BE2C (cell line): ENCODE measurements around the gene OVCH1.

Source experiments
- DNase-seq: peaks from one replicate; pipeline ENCODE4 v3.0.0-alpha.2; 2020
- H3K27me3 ChIP-seq: fragments of 250-450 bp; sonication (Bioruptor Pico); 2 replicates; pipeline ENCODE4 v1.5.1; 2020; ENCODE audit warnings: mild to moderate bottlenecking
- H3K36me3 ChIP-seq: fragments of 250-450 bp; sonication (Bioruptor Pico); 2 replicates; pipeline ENCODE4 v1.5.1; 2020; ENCODE audit warnings: mild to moderate bottlenecking
- H3K4me1 ChIP-seq: fragments of 250-450 bp; sonication (Bioruptor Pico); 2 replicates; pipeline ENCODE4 v1.5.1; 2020
- H3K4me3 ChIP-seq: 2 replicates; pipeline ENCODE4 v1.5.1; 2011; ENCODE audit warnings: low read depth, low read length
- H3K9me3 ChIP-seq: fragments of 250-450 bp; sonication (Bioruptor Pico); 2 replicates; pipeline ENCODE4 v1.5.1; 2020
- CTCF ChIP-seq: IDR thresholded peaks from 2 replicates; pipeline ENCODE4 v1.5.1; 2012; ENCODE audit warnings: mild to moderate bottlenecking, low read depth, low read length

Gene OVCH1

DNA sequence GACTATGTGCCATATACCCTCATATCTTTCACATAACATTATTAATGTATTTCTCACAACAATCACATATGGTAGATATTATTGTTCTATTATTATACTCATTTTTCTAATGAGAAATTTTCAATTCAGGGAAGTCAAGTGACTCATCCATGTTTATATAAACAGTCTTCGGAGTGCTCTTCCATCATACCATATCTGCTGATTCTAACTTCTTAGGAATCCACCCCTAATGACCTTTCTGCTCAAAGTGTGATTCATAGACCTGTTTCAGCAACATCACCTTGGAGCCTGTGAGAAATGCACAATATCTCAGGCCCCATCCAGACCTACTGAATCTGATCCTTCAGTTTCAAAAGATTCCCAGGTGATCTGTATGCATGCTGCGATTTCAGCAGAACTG is 39.8 kb upstream of the OVCH1 start:
- TF ChIP-seq CTCF: no peak
- DNase-seq: no peak
- no peaks in the 10 kb centered on the region for H3K9me3 ChIP-seq
- H3K36me3 ChIP-seq: no peaks in the 10 kb centered on the region
- no peak overlapping the region for H3K4me3 ChIP-seq
- no peaks in the 10 kb centered on the region for H3K4me1 ChIP-seq
- H3K27me3 ChIP-seq: no peaks in the 10 kb centered on the region

- Histone ChIP-seq H3K9me3 (no peaks in the 10 kb centered on the region), H3K4me3 (no peak overlapping the region), H3K27me3 (no peaks in the 10 kb centered on the region), H3K4me1 (no peaks in the 10 kb centered on the region), H3K36me3 (no peaks in the 10 kb centered on the region)
- TF ChIP-seq CTCF: no peak
- DNase-seq: no peak
These were observed 37.4 kb upstream of the OVCH1 start for GRCh38 chr12:29534935-29535334.

- H3K36me3 ChIP-seq: no peaks in the 10 kb centered on the region
These were observed 36.5 kb upstream of the OVCH1 start for GRCh38 chr12:29533815-29534489.

GRCh38 chr12:29531471-29531870 is 34.0 kb upstream of the OVCH1 start:
- no peaks in the 10 kb centered on the region for H3K4me1 ChIP-seq
- no peak overlapping the region for H3K4me3 ChIP-seq
- H3K27me3 ChIP-seq: no peaks in the 10 kb centered on the region
- TF ChIP-seq CTCF: no peak
- no peak for DNase-seq
- no peaks in the 10 kb centered on the region for H3K9me3 ChIP-seq
- H3K36me3 ChIP-seq: no peaks in the 10 kb centered on the region

More at GRCh38 chr12:29533815-29534489, 36.5 kb upstream of the OVCH1 start:
- no peaks in the 10 kb centered on the region for H3K4me1 ChIP-seq
- no peak for DNase-seq
- no peaks in the 10 kb centered on the region for H3K27me3 ChIP-seq
- H3K4me3 ChIP-seq: no peak overlapping the region
- H3K9me3 ChIP-seq: no peaks in the 10 kb centered on the region
- no peak for TF ChIP-seq CTCF

GRCh38 chr12:29530436-29530835 is 33.0 kb upstream of the OVCH1 start:
- no peak for DNase-seq
- Histone ChIP-seq H3K4me3 (no peak overlapping the region), H3K4me1 (no peaks in the 10 kb centered on the region), H3K9me3 (no peaks in the 10 kb centered on the region), H3K27me3 (no peaks in the 10 kb centered on the region), H3K36me3 (no peaks in the 10 kb centered on the region)
- TF ChIP-seq CTCF: no peak

DNA sequence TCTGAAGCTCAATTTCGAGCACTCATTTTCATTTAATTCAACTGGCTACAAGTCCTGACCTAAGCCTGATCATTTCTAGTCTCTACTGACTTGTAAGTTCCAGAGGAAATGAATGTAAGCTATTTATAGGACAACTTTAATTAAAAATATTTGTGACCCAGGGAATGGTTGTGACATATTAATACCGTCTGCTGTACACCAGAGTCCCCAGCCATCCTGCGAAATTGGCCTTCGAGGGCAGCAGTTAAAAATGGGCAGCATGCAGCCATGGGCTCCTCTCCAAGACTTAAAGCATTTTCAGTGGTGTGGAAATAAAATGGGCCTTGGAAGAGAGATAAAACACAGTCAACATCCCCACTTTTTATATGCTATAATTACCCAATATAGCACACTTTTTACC is 30.7 kb upstream of the OVCH1 start:
- DNase-seq: no peak
- H3K27me3 ChIP-seq: no peaks in the 10 kb centered on the region
- no peaks in the 10 kb centered on the region for H3K36me3 ChIP-seq
- no peak for TF ChIP-seq CTCF
- H3K9me3 ChIP-seq: no peaks in the 10 kb centered on the region
- no peak overlapping the region for H3K4me3 ChIP-seq
- no peaks in the 10 kb centered on the region for H3K4me1 ChIP-seq
